Measurements from ENCODE around the gene SPEF1. TPM values are rescaled to one million over a fixed set of nuclear protein-coding genes. Genes with fewer than 3 reads are reported as not detected.
A peak's percentile ranks its signal among the peaks of the same experiment; 100 is the strongest.

Gene SPEF1
- total and polyA plus RNA-seq, 7 donors, result 0.12 to 1.7 (median 0.24) TPM; not detected in 3

DNA sequence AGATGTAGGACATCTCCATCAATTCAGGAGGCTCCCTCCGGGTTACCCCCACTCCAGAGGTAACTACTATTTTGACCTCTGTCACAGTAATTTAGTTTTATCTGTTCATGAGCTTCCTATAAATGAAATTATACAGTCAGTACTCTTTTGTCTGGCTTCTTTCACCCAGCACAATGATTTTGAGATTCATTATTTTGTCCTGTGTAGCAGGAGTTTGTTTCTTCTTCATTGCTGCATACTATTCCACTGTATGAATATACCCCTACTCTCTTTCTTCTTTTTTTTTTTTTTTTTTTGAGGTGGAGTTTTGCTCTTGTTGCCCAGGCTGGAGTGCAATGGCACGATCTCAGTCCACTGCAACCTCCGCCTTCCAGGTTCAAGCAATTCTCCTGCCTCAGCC, 27.3 kb upstream of the SPEF1 start:
- intact Hi-C loops (cut with DNase I), result no loop called here
- DNase-seq (no peak), ATAC-seq (no peak)
- H3K4me3 ChIP-seq, result peak overlapping the region; percentile 28
- H3K27me3 ChIP-seq (ENCODE audit: insufficient read depth in 3 of 3, low read length in 2 of 3), result no peaks in the 10 kb centered on the region
- TF ChIP-seq, protein P1, sequence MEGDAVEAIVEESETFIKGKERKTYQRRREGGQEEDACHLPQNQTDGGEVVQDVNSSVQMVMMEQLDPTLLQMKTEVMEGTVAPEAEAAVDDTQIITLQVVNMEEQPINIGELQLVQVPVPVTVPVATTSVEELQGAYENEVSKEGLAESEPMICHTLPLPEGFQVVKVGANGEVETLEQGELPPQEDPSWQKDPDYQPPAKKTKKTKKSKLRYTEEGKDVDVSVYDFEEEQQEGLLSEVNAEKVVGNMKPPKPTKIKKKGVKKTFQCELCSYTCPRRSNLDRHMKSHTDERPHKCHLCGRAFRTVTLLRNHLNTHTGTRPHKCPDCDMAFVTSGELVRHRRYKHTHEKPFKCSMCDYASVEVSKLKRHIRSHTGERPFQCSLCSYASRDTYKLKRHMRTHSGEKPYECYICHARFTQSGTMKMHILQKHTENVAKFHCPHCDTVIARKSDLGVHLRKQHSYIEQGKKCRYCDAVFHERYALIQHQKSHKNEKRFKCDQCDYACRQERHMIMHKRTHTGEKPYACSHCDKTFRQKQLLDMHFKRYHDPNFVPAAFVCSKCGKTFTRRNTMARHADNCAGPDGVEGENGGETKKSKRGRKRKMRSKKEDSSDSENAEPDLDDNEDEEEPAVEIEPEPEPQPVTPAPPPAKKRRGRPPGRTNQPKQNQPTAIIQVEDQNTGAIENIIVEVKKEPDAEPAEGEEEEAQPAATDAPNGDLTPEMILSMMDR (IDR thresholded peaks at IDR 0.05), result no peak
- H3K9me3 ChIP-seq, result no peaks in the 10 kb centered on the region
- H3K27ac ChIP-seq, result peak overlapping the region; percentile 86
- H3K4me1 ChIP-seq, result peaks cover 57% of the 10 kb centered on the region
- 80 to 85% (median 81%) methylated on average over 3 of the region's 3 CpGs for WGBS, 3 donors
- peaks cover 0 to 11% of the 10 kb centered on the region in 2 donors for H3K36me3 ChIP-seq (ENCODE audit: insufficient read depth in 1 of 2, low read depth in 1 of 2)

DNA sequence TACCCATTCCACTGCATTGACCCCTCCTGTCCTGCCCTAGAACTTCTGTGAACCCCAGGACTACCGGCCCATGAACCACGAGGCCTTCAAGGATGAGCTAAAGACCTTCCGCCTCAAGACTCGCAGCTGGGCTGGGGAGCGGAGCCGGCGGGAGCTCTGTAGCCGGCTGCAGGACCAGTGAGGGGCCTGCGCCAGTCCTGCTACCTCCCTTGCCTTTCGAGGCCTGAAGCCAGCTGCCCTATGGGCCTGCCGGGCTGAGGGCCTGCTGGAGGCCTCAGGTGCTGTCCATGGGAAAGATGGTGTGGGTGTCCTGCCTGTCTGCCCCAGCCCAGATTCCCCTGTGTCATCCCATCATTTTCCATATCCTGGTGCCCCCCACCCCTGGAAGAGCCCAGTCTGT, 23.5 kb upstream of the SPEF1 start:
- Histone ChIP-seq H3K4me1 (peaks cover 32% of the 10 kb centered on the region), H3K27ac (peak overlapping the region; percentile 86), H3K9me3 (no peaks in the 10 kb centered on the region), H3K4me3 (no peak overlapping the region), H3K27me3 (ENCODE audit: insufficient read depth in 3 of 3, low read length in 2 of 3) (no peaks in the 10 kb centered on the region), H3K36me3 (ENCODE audit: insufficient read depth in 1 of 2, low read depth in 1 of 2) (peaks cover 0 to 41% of the 10 kb centered on the region in 2 donors)
- TF ChIP-seq, protein P1 (IDR thresholded peaks at IDR 0.05), result no peak
- WGBS, 3 donors, result 85 to 89% (median 86%) methylated on average over 11 of the region's 11 CpGs
- intact Hi-C loops (cut with DNase I), result no loop called here
- ATAC-seq, result no peak
- peak in 1 of 2 donors; percentile 26 for DNase-seq

DNA sequence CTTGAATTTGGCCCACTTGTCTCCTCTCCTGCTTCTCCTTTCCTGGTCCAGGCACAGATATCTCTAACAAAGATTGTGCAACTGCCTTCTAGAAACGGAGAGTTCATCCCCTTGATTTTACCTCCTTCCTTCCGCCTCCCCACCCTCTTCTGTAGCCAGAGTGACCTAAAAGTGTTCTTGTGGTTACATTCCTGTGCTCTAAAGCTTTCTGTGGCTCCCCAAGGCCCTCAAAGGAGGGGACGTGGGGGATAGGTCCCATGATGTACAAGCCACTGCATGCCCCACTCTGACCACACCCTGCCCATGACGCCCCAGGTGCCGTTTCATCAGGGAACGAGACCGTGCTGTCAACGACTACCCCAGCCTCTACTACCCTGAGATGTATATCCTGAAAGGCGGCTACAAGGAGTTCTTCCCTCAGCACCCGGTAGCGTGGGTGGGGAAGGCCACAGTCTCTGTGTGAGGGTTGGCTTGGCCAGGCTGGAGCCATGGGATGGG, 23.1 kb upstream of the SPEF1 start:
- WGBS, 3 donors, result 76 to 87% (median 80%) methylated on average over 11 of the region's 11 CpGs
- ATAC-seq (no peak), DNase-seq (peak in 1 of 2 donors; percentile 34)
- H3K36me3 ChIP-seq (ENCODE audit: insufficient read depth in 1 of 2, low read depth in 1 of 2), result peaks cover 0 to 41% of the 10 kb centered on the region in 2 donors
- H3K27me3 ChIP-seq (ENCODE audit: insufficient read depth in 3 of 3, low read length in 2 of 3), result no peaks in the 10 kb centered on the region
- H3K27ac ChIP-seq, result peak overlapping the region; percentile 86
- peaks cover 32% of the 10 kb centered on the region for H3K4me1 ChIP-seq
- no peak overlapping the region for H3K4me3 ChIP-seq
- TF ChIP-seq, protein P1 (IDR thresholded peaks at IDR 0.05), result no peak
- H3K9me3 ChIP-seq, result no peaks in the 10 kb centered on the region
- intact Hi-C loops (cut with DNase I), result no loop called here

DNA sequence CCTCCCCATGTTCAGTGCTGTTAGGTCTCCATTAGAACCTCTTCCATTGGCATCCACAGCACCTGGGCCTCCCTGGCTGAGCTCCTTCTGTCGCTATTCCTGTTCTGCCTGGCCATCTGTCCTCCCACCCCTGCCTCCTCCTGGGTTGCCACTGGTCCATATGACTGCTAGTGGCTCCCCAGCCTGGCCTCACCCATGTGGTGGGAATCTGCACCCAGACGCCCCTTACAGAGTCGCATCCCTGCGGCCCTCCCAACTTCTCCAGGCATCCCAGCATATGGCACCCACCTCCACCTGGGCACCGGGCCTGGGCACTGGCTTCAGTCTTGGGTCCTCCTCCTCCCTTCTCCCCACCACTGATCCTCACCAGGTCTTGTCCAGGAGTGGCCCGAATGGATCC, 22.6 kb upstream of the SPEF1 start:
- peak in 1 of 2 donors; percentile 47 for DNase-seq
- Histone ChIP-seq H3K4me3 (no peak overlapping the region), H3K4me1 (peaks cover 32% of the 10 kb centered on the region), H3K27me3 (ENCODE audit: insufficient read depth in 3 of 3, low read length in 2 of 3) (no peaks in the 10 kb centered on the region), H3K27ac (no peak overlapping the region), H3K36me3 (ENCODE audit: insufficient read depth in 1 of 2, low read depth in 1 of 2) (peaks cover 0 to 41% of the 10 kb centered on the region in 2 donors), H3K9me3 (no peaks in the 10 kb centered on the region)
- intact Hi-C loops (cut with DNase I), result no loop called here
- 84 to 89% (median 89%) methylated on average over 6 of the region's 6 CpGs for WGBS, 3 donors
- TF ChIP-seq, protein P1 (IDR thresholded peaks at IDR 0.05), result no peak
- ATAC-seq, result no peak

DNA sequence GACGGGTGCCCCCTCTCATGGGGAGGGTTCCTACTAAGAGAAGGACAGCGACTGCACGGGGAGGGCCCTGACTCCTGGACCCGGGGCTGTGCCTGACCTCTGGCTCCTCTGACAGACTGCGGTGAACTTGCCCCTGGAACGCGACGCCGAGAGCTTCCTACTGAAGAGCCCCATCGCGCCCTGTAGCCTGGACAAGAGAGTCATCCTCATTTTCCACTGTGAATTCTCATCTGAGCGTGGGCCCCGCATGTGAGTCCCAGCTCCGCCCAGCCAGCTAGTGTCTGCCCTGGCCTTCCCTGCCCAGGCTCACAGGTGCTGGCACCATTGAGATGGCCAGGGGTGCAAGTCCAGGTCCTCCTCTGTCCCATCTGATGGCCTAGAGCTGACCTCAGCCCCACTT, 22.0 kb upstream of the SPEF1 start:
- no peak overlapping the region for H3K4me3 ChIP-seq
- no peaks in the 10 kb centered on the region for H3K27me3 ChIP-seq (ENCODE audit: insufficient read depth in 3 of 3, low read length in 2 of 3)
- H3K27ac ChIP-seq, result no peak overlapping the region
- WGBS, 3 donors, result 90 to 95% (median 92%) methylated on average over 14 of the region's 14 CpGs
- ATAC-seq (no peak), DNase-seq (peak in 1 of 2 donors; percentile 41)
- TF ChIP-seq, protein P1 (IDR thresholded peaks at IDR 0.05), result no peak
- intact Hi-C loops (cut with DNase I), result no loop called here
- peaks cover 0 to 41% of the 10 kb centered on the region in 2 donors for H3K36me3 ChIP-seq (ENCODE audit: insufficient read depth in 1 of 2, low read depth in 1 of 2)
- no peaks in the 10 kb centered on the region for H3K9me3 ChIP-seq
- peaks cover 27% of the 10 kb centered on the region for H3K4me1 ChIP-seq

All from psoas muscle (tissue), 8 donors.